Subcutaneous abdominal adipose tissue (tissue), 5 donors: Measurements from ENCODE around the gene DDIT4.
"Not testable (repeated sequence)": the region's sequence is repeated elsewhere in the genome, so short reads cannot be mapped to it uniquely, and the experiment has no call there.

Experiments
- H3K27ac ChIP-seq: one replicate; pipeline ENCODE4 v1.7.0; 2013; ENCODE audit warnings: low read depth, mild to moderate bottlenecking, inconsistent platforms, low read length, moderate library complexity
- H3K27me3 ChIP-seq, 5 donors: one replicate each; pipeline ENCODE4 v1.7.0; 2013; ENCODE audit warnings: low read length in 5 of 5, inconsistent platforms in 1 of 5; ENCODE audit not compliant: control insufficient read depth in 5 of 5, insufficient read depth in 4 of 5
- H3K36me3 ChIP-seq, 5 donors: one replicate each; pipeline ENCODE4 v1.7.0; 2013; ENCODE audit warnings: low read length in 5 of 5; ENCODE audit not compliant: control insufficient read depth in 5 of 5, insufficient read depth in 5 of 5
- H3K4me1 ChIP-seq, 5 donors: one replicate each; pipeline ENCODE4 v1.7.0; 2013; ENCODE audit warnings: low read length in 5 of 5, mild to moderate bottlenecking in 3 of 5, moderate library complexity in 1 of 5; ENCODE audit not compliant: control insufficient read depth in 5 of 5, insufficient read depth in 5 of 5
- H3K4me3 ChIP-seq, 5 donors: one replicate each; pipeline ENCODE4 v1.7.0; 2013; ENCODE audit warnings: low read length in 5 of 5, low read depth in 1 of 5
- H3K9ac ChIP-seq, 5 donors: one replicate each; pipeline ENCODE4 v1.7.0; 2013; ENCODE audit warnings: low read length in 5 of 5, mild to moderate bottlenecking in 4 of 5, moderate library complexity in 3 of 5
- H3K9me3 ChIP-seq, 5 donors: one replicate each; pipeline ENCODE4 v1.7.0; 2013; ENCODE audit warnings: low read length in 5 of 5; ENCODE audit not compliant: control insufficient read depth in 5 of 5
- donor health status: healthy.
- donor health status: healthy.
- donor health status: healthy.
- donor health status: healthy.
- donor health status: healthy.

The DDIT4 gene

DNA sequence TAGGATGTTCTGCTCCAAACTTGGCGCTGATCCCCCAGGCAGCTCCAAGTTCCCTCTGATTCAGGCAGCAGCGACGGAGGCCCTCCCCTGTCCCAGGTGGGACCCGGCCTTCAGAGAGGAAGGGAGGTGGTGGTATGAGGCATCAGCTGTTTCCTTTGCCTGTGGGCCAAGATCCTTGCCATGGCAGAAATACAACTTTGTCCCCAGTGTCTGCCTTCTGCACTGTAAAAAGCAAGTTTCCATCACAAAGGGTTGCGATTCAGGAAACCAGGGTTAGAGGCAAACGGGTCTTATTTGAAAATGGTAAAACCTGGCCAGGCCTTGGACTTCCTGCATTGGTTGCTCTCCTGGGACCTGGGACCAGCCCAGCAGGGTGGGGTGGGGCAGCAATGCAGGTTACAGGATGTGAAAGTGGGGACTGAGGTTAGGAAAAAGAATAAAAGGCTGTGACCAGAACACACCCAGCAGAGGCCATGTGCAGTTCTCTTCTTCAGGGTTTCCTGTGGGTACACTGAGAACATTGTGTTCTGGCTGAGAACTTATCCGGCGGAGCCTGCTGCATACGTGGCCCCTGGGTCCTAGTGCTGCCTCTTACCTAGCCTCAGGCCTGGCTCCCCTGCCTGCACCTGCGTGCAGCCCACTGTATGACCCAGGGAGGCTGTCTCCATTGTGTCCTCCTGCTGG lies 25.1 kb upstream of the DDIT4 start:
- Histone ChIP-seq H3K9ac (peak overlapping the region in 4 of 5 donors; percentile 22 to 64 (median 42)), H3K27ac (peak overlapping the region; percentile 73), H3K9me3 (no peaks in the 10 kb centered on the region), H3K4me1 (peaks cover 25 to 83% (median 70%) of the 10 kb centered on the region in 5 donors), H3K36me3 (no peaks in the 10 kb centered on the region), H3K27me3 (no peaks in the 10 kb centered on the region), H3K4me3 (peak overlapping the region; percentile 27 to 44 (median 33))

DNA sequence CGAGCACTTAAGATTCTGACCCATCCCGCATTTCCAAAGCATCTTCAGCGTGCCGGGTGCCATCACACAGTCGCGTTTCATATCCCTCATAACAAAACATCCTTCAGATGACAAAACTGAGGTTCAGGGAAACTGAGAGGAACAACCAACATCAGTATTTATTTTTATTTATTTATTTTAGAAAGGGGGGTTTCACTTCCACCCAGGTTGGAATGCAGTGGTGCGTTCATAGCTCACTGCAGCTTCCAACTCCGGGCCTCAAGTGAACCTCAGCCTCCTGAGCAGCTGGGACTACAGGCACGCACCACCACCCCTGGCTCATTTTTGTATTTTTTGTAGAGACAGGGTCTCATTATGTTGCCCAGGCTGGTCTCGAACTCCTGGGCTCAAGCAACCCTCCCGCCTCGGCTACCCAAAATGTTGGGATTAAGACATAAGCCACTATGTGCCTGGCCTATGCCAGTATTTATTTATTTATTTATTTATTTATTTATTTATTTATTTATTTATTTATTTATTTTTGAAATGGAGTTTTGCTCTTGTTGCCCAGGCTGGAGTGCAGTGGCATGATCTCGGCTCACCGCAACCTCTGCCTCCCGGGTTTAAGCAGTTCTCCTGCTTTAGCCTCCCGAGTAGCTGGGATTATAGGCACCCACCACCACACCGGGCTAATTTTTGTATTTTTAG lies 24.4 kb upstream of the DDIT4 start:
- Histone ChIP-seq H3K9ac (peak overlapping the region in 3 of 5 donors; percentile 26 to 64 (median 58)), H3K4me3 (peak overlapping the region in 4 of 5 donors; percentile 27 to 43 (median 33)), H3K4me1 (peaks cover 21 to 83% (median 70%) of the 10 kb centered on the region in 5 donors)

DNA sequence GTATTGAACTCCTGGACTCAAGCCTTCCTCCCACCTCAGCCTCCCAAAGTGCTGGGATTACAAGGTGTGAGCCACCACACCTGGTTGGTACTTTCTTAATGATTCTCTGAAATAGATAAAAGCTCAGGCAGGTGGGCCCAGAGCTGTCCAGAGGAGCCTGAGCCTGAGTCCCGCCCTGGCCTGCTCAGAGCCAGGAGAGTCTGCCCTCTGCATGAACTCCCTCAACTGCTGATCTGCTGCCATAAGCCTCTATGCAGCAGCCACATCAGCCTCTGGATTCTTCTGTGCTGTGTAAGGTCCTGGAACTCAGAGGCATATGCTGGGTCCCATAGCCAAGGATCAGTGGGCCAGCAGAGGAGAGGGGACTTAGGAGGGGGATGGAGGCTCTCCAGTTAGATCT lies 23.1 kb upstream of the DDIT4 start:
- peaks cover 28 to 86% (median 73%) of the 10 kb centered on the region in 5 donors for H3K4me1 ChIP-seq
- no peaks in the 10 kb centered on the region for H3K27me3 ChIP-seq
- no peak overlapping the region for H3K27ac ChIP-seq

More for the DNA sequence above, 24.4 kb upstream of the DDIT4 start:
- H3K9me3 ChIP-seq, H3K36me3 ChIP-seq, H3K27me3 ChIP-seq: not testable (repeated sequence)
- H3K27ac ChIP-seq = peak overlapping the region; percentile 73

DNA sequence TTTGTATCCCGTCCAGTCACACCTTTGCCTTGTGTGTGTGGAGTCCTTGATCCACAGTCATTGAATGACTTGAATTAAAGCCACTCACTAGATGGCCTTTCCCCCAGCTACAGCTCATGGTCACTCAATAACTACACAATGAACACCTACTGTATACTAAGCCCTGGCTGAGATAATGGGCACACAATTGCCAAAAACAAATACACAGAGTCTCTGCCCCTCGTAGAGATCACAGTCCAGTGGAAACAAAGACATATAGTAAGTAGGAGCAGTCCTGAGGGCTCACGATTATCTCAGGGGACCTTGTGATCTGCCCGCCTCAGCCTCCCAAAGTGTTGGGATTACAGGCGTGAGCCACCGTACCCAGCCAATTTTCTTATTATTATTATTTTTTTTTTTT lies 22.1 kb upstream of the DDIT4 start:
- no peak overlapping the region for H3K27ac ChIP-seq
- H3K9ac ChIP-seq = no peak overlapping the region
- H3K4me1 ChIP-seq = peaks cover 30 to 87% (median 73%) of the 10 kb centered on the region in 5 donors
- H3K4me3 ChIP-seq = no peak overlapping the region
- no peaks in the 10 kb centered on the region for H3K36me3 ChIP-seq
- no peaks in the 10 kb centered on the region for H3K27me3 ChIP-seq
- H3K9me3 ChIP-seq = no peaks in the 10 kb centered on the region

More for the DNA sequence above, 23.1 kb upstream of the DDIT4 start:
- H3K9ac ChIP-seq = no peak overlapping the region
- no peaks in the 10 kb centered on the region for H3K36me3 ChIP-seq
- H3K4me3 ChIP-seq = no peak overlapping the region
- no peaks in the 10 kb centered on the region for H3K9me3 ChIP-seq

DNA sequence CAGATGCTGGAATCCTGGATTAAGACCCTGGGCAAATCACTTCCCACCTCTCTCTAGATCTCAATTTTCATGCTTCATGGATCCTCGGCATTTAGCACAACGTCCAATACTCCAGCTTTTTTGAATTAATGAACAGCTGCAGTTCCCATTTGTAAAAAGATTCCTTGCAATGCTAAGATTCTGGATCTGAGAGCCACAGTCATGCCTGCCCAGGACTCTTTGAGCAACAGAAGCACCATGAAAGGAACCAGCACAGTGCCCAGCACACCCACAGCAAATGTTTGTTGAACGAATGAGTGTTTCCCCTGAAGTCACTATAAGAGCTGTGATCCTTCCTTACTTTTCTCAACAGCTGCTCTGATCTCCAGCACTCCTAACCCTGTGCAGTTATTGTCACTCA lies 20.8 kb upstream of the DDIT4 start:
- no peaks in the 10 kb centered on the region for H3K27me3 ChIP-seq
- peaks cover 25 to 83% (median 74%) of the 10 kb centered on the region in 5 donors for H3K4me1 ChIP-seq

DNA sequence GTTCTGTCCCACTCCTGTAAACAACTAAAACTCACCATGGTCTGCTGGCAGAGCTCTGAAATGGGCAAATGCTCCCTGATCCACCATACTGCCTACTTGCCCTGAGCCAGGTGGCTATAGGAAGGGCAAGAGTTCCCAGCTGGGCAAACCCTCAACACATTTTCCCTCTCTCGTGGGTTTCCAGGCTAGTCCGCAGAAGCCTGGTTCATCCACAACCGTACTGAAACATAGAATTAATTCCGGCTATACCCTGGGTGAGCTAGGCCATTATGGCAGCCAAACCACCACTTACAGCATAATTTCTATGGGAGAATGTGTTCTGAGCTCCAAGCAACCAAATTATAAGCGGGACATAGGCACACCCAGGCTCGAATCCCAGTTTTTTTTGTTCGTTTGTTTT lies 20.1 kb upstream of the DDIT4 start:
- Histone ChIP-seq H3K4me1 (peaks cover 20 to 79% (median 68%) of the 10 kb centered on the region in 5 donors), H3K9ac (no peak overlapping the region), H3K27ac (peak overlapping the region; percentile 80), H3K27me3 (no peaks in the 10 kb centered on the region), H3K4me3 (no peak overlapping the region), H3K9me3 (no peaks in the 10 kb centered on the region), H3K36me3 (no peaks in the 10 kb centered on the region)

More for the DNA sequence above, 20.8 kb upstream of the DDIT4 start:
- H3K36me3 ChIP-seq = no peaks in the 10 kb centered on the region
- H3K9ac ChIP-seq = no peak overlapping the region
- H3K9me3 ChIP-seq = no peaks in the 10 kb centered on the region
- no peak overlapping the region for H3K4me3 ChIP-seq
- no peak overlapping the region for H3K27ac ChIP-seq

DNA sequence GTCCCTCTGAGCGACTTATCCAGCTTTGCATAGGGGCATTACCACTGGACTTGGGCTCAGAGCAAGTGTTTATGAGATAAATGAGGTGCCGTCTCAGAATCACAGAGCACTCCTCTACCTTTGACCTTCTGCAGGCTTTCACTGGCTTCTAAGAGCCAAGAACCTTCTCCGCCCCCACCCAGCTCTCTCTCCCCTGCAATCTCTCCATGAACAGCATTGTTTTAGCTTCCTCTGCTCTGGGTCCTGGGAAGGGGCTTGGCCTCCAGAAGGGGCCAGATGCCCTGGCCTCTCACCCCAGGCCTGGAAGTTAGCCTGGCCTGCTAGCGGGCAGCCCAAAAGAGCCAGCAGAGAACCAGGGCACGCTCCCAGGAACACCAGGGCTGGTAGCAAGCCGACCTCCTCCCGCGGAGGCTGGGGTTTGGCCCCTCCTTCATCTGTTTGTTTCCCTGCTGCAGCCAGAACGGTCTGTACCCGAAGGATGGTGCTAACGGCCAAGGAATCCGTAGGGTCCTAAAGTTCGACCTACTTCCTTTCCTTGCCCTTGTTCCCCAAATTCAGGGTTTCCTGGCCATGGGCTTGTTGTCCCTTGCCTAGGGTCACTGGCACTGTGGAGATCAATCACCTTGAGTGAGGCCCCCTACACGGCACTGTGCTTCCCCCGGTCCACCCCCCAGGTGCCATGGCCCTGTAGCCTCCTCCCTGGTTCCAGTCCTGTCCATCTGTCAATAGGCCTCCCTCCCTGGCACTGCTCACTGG lies 18.7 kb upstream of the DDIT4 start:
- H3K27ac ChIP-seq = peak overlapping the region; percentile 80
- H3K9me3 ChIP-seq = no peaks in the 10 kb centered on the region
- no peaks in the 10 kb centered on the region for H3K27me3 ChIP-seq
- H3K4me3 ChIP-seq = peak overlapping the region; percentile 29 to 53 (median 47)
- H3K4me1 ChIP-seq = peaks cover 23 to 80% (median 72%) of the 10 kb centered on the region in 5 donors
- peak overlapping the region in 2 of 5 donors; percentile 47 to 64 for H3K9ac ChIP-seq
- no peaks in the 10 kb centered on the region for H3K36me3 ChIP-seq

DNA sequence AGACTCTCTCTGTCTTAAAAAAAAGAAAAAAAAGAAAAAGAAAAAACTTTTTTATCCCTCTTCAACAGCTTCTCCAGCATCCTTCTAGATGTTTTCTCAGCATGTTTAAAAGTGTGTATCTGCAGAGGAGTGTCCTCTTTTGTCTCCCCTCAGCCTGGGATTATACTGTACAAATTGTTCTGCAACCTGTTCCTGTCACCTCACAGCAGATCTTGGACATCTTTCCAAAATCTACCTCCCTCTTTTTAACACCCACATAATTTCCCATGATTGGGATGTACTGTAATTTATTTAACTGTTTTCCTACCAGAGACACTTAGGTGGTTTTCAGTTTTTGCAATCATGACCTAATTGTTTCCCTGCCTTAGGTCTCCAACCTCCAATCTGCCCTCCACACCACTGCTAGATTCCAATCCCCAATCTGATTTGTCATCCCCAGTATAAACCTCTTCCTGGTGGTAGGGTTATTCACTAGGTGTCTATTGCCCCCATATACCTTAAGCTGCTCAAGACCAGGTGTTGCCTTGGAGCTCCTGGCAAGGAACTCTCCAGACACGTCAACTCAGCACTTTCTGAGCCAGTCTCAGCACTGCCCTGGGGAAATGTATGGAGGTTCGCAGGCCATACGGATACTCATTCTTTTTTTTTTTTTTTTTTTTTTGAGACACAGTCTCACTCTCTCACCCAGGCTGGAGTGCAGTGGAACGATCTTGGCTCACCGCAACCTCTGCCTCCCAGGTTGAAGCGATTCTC lies 17.6 kb upstream of the DDIT4 start:
- H3K9me3 ChIP-seq = no peaks in the 10 kb centered on the region
- peaks cover 24 to 83% (median 74%) of the 10 kb centered on the region in 5 donors for H3K4me1 ChIP-seq
- H3K4me3 ChIP-seq = no peak overlapping the region
- H3K36me3 ChIP-seq = no peaks in the 10 kb centered on the region
- no peak overlapping the region for H3K9ac ChIP-seq
- no peak overlapping the region for H3K27ac ChIP-seq
- no peaks in the 10 kb centered on the region for H3K27me3 ChIP-seq

DNA sequence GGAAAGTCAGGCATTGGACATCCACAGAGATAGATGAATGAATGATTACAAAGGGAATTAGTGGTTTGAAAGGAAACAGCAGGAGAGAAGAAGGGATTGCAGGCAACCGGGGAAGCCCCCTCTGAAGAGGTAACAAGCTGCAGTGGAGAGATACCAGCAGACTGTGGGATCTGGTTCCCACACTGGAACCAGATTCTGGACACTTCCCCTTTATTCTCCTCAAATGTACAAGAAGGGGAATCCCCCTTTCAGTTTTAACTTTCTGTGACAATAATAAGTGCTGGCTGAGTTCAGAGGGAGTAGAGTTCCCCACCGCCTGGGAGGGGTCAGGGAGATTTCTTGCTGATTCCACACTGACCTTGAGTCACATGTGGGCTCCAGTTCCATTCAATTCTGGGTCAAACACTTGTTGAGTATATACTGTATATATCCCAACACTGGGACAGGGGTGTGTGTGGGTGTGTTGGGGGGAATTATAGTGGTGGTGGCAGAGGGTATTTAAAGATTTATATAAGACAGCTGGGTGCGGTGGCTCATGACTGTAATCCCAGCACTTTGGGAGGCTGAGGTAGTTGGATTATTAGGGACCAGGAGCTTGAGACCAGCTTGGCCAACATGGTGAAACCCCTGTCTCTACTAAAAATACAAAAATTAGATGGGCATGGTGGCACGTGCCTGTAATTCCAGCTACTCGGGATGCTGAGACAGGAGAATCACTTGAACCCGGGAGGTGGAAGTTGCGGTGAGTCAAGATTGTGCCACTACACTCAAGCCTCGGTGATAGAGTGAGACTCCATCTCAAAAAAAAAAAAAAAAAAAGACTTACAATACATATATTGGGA lies 16.5 kb upstream of the DDIT4 start:
- H3K4me1 ChIP-seq = peaks cover 24 to 82% (median 77%) of the 10 kb centered on the region in 5 donors
- H3K4me3 ChIP-seq = no peak overlapping the region
- H3K27me3 ChIP-seq = no peaks in the 10 kb centered on the region
- H3K27ac ChIP-seq = peak overlapping the region; percentile 23
- H3K36me3 ChIP-seq = no peaks in the 10 kb centered on the region
- H3K9ac ChIP-seq = peak overlapping the region in 1 of 5 donors; percentile 16
- no peaks in the 10 kb centered on the region for H3K9me3 ChIP-seq
